Stimulated activated CD8-positive, alpha-beta memory T cell treated with anti-CD3 and anti-CD28 coated beads, Interleukin-12 subunit alpha, Interleukin-12 subunit beta, amount 100 ng/mL, for 24 hours (primary cell): Measurements from ENCODE around the gene PHLDB1.

Experiments
- DNase-seq: peaks from one replicate; pipeline ENCODE4 v3.0.0-alpha.2; 2020; ENCODE audit errors: extremely low read depth

Gene PHLDB1

DNA sequence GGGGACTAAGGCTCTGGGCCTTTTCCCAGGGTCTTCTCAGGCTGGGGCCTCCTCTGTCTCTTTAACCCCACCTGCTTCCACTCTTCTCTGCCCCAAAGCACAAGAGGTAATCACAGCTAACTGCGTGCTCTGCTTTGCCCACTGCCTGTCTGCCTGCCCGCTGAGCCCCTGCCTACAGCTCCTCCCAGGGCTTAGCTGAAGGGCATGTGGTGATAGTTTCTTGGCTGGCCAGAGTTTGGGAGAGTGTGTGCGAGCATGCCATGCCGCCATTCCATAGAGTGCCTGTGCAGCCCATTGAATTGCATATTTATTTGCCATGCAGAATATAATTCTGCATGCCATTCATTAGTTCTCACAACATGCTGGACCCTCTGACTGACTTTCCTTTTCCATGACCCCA lies 32.5 kb downstream of the PHLDB1 start:
- DNase-seq = no peak

DNA sequence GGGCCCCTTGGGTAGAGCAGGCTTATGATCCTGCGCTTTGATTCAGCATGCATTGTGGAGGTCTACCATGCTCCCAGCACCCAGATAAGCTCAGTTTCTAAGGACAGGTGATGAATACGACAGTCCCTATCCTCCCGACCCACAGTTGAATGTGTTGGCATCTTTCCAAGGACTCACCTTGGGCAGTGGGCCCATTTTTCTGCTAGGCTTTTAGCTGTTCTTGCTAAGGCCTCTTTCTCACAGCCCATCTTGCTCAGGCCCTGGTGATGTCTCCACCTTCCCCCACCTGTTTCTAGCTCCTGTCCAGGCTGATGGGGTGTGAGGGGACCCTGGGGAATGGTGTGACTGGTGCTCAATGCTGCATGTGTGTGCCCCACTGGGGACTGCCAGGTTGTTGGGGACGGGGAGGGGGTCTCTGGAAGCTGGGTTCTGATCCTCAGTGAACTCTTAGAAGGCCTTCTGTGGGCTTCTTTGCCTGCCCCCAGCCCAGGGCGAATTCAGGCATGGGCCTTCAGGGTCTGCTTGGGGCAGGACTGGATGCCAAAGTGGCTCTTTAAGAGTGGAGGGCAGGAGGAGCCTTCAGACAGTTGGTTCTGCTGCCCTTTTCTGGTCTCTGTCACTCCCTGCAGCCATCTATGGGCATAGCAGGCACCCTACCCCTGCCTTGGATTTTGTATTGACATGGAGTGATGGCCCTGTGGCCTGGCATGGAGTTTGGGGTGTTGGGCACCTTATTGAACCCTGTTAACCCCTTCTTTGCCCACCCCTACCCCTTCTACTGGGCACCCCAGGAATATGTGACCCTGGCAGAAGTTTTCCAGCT lies 33.1 kb downstream of the PHLDB1 start:
- no peak for DNase-seq

DNA sequence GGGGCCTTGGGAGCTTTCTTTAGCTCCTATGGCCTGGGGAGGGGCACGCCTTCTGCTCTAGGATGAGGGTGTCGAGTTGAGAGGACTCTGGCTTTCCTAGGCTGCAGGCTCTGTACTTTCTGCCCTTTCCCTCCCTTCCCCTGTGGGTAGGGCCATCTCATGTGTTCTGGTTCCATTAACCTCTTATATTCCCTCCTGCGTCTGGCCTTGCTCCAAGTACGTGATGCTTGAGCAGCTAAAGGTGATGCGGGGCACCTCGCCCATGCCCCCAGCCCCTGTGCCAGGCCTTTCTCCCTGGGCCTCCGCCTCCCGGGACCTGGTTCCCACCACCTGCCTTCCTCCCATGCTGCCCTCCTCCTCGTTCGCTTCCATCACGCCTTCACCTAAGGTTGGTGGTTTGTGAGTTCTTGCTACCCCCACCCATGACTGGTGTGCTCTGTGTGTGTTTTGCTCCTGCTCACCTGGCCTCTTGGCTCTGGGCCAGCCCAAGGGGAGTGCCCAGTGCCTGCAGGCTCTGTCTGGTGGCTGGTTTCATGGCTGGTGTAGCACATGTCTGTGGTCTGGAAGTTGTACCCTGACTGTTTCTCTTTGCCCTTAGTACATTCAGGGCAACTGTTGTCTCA lies 34.1 kb downstream of the PHLDB1 start:
- no peak for DNase-seq

DNA sequence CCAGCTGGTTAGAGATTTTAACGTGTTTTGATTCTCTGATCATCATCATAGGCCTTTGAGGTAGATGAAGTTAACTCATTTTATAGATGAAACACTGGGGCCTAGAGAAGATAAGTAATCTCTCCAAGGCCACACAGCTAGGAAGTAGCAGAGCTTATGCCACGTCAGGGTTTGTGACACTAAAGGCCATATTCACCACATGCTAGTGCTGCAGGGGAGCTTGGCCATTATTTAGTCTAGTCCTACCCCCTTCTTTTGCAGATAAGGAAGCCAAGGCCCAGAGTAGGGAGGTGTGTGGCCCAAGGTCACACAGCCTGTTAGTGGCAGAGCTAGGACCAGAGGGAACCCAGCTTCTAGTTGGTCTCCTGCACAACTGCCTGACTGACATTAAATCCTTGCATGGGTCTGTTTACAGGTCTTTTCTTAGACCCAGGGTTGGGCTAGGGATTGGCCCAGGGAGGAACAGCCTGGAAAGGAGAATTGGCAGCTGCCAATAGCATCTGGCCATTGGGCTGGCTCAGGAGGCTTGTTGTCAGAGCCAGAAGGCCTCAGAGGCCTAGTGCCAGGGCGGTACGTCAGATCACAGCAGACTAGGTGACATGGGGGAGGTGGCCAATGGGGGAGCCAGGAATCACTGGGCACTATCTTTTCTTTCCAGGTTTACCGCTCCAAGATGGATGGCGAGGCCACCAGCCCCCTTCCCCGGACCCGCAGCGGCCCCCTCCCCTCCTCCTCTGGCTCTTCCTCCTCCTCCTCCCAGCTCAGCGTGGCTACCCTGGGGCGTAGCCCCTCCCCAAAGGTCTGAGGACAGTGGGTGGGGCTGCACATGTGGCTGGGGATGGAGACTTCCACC lies 36.0 kb downstream of the PHLDB1 start:
- DNase-seq = no peak

DNA sequence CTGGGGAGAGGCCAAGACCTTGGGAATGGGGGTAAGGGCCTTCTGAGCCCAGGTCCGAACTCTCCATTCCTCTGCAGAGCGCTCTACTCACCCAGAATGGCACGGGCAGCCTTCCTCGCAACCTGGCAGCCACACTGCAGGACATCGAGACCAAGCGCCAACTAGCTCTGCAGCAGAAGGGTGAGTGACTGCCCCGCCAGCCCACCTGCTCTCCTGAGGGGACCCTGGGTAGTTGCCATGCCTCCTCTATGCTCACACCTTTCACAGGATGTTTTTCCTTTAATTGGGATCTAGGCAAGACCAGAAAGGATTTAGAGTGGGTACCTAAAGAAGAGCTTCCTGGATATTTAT lies 36.6 kb downstream of the PHLDB1 start:
- no peak for DNase-seq

DNA sequence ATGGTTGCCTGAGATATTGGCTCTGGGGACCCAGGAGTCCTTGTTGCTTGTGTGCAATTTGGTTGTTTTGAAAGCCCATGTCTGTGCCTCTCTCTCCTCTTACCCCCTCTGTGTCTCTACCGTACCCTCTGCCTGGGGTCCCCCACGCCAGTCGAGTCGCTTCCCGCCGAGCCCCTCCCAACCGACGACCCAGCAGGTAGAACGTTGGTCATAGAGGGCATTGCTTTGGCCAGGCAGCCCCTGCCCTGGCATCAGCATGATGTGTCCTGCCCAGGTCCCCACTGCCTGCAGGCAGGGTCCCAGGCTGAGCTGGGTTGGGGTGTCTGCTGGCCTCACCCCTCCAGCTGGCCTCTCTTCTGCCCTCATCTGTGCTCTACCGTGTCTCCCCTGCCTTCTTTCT lies 37.1 kb downstream of the PHLDB1 start:
- no peak for DNase-seq

DNA sequence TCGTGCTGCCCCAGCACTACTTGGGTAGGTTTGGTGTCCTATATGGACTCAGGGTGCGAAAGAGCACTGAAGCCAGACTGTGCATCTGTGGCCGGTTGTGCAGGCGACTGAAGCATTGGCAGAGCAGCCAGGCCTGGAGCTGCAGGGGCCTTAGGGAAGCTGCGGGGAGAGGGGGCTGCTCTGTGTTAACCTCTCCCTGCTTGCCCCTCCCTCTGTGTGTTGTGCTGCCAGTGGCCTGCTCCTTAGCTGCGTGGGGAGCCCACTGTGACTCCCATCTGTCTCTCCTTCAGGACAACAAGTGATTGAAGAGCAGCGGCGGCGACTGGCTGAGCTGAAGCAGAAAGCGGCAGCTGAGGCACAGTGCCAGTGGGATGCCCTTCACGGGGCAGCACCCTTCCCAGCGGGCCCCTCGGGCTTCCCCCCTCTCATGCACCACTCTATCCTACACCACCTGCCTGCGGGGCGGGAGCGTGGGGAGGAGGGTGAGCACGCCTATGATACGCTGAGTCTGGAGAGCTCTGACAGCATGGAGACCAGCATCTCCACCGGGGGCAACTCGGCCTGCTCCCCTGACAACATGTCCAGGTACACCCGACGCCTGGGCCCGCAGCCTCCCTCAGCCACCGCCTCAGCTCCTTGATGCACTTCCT lies 37.8 kb downstream of the PHLDB1 start:
- DNase-seq = no peak

DNA sequence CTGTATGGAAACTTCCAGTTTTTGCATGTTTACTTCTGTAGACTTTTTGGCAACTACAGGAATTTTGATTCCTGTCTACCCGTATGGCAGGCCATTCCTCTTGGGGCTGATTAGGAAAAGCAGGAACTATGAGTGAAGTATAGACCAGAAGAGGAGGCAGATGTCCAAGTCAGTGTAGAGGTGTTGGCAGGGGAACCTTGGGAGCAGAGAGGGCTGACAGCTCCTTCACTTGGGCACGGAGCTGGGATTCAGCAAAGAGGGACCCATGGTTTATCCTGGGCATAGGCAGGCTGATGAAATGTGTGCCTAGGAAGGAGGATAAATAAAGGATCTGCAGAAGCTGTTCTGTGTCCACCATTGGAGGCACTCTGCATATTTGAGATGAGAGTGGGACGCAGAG lies 39.0 kb downstream of the PHLDB1 start:
- DNase-seq = no peak

DNA sequence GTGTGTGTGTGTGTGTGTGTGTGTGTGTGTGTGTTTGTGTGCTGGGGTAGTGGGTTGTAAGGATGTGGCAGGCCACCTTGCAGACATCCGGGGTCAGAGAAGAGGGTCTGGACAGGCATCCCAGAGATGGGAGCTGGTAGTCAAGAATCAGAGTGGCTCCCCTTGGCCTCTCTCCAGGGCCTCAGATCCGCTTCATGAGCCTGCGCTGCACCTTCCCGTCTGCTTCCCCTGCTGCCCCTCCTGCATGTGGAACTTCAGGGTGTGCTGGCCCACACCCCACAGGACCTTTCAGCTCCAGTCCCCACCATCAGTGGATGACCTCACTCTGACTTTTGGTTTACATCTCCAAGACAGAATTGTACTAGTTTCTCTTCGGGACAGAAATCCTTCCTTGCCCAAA lies 40.9 kb downstream of the PHLDB1 start:
- no peak for DNase-seq

DNA sequence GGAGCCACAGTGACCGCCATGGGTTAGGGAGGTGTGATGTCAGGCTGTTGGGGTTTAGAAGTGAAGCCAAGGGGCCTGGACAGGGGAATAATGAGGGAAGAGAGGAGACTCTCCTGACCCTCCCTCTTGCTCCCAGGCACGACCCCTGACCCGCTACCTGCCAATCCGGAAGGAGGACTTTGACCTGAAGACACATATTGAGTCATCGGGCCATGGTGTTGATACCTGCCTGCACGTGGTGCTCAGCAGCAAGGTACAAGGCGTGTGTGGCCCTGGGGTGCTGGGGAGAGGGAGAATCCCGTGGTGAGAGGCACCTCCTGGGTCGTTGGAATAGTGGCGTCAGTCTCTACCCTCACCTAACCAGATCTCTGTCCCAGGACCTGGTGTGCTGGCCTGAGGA lies 42.5 kb downstream of the PHLDB1 start:
- DNase-seq = no peak

DNA sequence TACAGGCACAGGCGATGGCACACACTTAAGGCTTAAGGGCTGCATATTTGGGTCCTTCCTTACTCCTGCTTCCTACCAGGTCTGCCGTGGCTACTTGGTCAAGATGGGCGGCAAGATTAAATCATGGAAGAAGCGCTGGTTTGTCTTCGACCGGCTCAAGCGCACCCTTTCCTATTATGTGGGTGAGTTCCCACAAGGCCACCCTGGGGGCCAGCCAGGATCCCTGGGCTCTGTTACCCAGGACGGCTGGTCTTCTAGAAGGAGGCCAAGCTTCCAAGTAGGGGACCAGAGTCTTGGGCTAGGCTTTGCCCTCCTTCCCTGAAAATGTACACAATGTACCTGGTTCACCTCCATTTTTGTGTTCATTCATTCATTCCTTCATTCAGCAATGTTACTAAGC lies 43.0 kb downstream of the PHLDB1 start:
- DNase-seq = no peak

DNA sequence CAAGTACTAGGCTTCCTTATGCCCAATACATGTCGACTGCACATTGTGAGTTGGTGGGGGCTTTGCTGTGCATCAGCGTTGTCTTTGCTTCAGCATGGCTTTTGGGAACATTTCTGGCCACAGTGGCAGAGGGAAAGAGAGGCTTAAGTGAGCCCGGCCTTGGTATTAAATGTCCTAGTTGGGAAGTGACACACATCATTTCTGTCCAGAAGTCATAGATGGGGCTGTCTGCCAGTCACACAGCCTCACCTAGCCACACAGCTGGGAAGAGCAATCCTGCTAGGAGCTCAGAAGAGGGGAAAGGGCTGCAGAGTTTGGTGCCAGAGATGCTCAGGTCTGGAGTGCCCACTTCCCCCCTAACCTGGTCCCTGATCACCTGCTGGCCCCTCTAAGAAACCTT lies 44.4 kb downstream of the PHLDB1 start:
- no peak for DNase-seq

DNA sequence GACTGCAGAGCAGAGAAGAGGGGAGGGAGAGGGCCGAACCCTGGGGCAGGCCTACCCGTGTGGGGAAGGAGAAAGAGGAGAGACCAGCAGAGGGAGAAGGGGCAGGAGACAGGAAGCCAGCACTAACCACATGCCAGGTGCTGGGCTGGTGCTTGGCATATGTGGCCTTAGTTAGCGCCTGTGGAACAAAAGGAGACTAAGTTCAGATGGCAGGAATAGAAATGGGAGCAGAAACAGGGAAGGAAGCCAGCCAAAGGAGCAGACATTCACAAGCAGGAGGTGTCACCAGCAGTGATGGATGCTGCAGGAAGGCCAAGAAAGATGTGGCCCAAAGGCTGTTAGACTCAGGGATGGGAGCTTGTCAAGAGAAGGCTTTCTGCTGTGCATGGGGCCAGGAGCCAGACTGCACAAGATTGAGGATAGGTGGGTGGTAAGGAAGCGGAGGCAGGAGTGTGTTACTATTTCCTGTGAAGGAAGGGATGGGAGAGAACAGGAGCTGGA lies 45.3 kb downstream of the PHLDB1 start:
- no peak for DNase-seq

DNA sequence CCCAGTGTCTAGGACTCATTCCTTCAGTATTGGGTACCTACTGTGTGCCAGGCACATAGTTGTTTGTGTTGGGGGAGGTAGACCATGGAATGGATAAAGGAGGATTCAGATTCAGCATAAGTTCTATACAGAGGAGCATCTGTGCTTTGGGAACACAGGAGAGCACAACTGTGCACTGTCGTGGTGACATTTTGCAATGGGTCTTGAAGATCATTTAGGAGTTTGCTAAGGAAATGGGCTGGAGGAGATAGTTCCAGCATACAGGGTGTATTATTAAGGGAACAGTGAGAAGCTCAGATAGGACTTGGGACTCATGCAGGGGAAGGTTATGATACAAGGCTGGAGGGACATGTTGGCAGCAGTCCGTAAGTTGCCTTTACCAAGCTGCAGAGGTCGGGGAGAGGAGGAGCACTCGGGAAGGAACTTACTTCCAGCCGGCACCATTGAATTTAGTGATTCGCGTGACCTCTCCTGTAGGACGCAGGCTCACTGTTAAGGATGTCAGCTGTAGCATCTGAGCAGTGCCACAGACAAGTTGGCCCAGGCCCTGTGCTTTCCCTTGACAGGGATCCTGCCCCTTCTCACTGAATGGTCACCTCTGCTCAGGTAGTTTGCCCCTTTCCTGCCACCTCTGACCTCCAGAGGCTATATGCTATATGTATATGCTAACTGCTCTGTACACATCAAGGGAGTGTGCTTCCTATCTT lies 46.4 kb downstream of the PHLDB1 start:
- no peak for DNase-seq

DNA sequence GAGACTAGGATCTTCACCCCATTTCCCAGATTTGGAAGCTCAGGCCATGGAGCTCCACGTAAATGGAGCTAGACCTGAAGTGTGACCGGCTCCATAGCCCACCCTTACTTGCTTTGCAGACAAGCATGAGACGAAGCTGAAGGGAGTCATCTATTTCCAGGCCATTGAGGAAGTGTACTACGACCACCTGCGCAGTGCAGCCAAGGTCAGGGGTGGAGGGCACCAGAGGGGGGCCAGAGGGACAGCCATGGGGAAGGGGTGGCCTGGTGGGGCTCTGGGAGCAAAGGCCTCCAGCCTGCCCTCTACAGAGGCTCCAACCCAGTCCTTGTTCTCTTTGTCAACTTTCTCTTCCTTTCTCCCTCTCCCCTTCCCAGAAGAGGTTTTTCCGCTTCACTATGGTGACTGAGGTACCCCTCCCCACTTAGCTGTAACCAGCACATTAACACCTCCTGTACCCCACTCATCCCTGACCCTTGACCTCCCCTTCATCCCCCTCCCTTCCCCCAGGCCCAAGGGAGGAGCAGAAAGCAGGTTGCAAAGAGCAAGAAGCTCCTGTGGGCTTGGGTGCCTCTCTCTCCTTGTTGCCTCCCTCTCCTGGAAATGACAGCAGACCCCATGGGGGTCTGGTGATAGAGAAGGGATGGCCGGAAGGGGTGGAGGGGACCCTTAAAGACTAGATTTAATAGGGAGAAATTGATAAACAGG lies 48.2 kb downstream of the PHLDB1 start:
- no peak for DNase-seq

DNA sequence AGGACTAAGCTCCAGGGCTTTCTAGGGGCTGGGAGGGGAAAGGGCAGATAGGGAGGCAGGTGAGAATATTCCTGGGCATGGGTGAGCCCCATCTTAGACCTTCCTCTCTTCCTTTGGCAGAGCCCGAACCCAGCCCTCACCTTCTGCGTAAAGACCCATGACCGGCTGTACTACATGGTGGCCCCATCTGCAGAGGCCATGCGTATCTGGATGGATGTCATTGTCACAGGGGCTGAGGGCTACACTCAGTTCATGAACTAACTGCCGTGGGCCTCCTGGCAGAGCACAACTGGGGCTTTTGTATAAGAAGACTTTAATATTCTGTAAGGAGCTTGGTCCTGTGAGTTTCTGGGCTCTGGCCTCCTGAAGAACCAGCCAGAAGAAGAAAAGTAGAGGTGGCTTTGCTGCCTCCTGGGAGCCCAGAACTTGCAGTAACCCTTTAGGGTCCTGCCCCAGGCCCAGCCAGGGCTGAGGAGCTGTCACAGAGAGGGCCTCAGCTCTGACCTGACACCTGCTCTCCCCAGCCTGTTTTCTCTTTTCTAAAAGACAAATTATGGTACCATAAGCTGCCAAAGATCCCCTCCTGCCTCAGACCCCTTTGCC lies 49.2 kb downstream of the PHLDB1 start:
- DNase-seq = no peak

DNA sequence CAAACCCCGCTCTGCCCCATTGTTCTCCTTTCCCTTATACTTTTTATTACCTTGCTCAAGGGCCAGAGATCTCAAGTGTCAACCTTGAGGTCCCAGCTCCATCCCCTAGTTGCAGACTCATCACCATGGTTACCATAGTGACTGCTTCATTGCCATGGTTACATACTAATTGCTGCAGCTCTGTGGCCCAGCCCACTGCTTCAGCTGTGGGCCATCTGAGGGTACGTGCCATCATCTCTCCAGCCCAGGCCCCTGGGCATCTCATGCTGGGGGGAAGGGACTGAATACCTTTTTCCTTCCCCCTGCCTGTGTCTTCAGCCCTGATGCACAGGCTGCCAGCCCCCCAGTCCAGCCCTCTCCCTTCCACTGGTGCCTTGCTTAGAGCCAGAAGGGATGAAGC lies 49.8 kb downstream of the PHLDB1 start:
- no peak for DNase-seq

DNA sequence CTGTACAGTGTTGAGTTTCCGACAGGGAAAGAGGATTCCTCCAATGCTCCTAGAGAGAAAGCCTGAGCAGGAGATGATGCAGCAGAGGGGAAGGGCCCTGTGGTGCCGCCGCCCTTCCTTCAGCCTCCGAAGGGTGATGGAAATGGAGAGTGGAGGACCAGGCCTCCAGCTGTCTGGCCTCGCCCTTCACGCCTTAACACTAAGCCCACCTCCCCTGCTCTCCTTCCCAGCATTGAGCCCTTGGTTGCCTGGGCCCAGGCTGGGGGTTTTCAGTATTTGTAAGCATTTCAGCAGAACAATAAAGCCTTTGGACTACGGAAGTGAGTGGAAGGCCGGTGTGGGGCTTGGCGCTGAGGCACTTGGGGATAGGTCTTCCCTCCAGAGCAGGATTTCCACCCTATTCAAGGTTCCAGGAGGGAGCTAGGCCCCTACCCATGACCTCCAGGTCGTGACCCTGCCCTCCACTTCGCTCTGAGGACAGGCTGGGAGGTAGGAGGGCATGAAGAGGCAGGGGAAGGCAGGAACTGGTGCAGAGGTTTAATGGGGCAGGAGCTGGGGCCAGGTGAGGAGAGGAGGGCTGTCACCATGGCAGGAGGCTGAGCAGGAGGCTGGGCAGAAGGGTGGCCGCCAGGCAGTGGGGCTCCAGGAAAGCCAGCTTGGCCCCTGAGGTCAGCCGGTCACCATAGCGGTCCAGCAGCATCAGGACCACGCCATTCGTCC lies 50.5 kb downstream of the PHLDB1 start:
- no peak for DNase-seq

DNA sequence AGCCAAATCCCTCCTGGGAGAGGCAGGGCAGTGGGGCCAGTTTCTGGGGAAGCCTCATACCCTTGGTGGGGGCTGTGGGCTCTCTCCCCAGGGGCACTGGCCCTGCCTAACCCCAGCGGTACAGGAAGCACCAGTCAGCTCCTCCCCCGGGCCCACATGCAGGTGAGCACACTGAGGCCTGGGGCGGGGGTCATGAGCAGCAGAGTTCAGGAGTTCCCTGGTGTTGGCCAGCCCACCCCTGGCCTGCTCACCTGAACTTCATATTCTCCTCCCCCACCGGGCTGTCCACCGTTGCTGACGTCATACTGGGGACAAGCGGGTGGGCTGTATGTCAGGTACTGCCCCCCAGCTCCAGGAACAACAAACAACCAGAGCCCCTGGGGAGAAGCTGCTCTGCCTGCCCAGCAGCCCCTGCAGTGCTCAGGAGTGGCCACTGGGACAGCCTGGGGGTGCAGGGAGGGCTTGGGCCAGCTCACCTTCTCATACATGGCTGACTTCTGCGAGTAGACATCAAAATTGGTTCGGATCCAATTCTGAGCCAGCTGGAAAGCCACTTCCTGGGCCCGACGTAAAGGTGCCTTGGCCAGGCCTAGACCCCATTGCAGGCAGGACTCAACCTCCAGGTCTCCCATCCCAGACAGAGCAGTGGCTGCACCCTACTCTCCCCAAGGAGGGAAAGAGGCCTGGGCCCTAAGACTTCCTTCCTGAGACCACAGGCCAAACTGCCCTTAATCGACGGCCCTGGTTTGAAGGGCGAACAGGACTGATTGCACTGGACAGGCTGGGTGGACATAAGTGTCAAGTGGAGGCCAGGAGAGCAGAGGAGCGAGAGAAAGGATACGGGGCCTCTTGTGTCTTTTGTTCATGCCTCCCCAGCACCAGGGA lies 51.3 kb downstream of the PHLDB1 start:
- DNase-seq = no peak
